ENCODE measurements around the gene NLRC5.
A peak's percentile ranks its signal among the peaks of the same experiment; 100 is the strongest.

NLRC5 gene

DNA sequence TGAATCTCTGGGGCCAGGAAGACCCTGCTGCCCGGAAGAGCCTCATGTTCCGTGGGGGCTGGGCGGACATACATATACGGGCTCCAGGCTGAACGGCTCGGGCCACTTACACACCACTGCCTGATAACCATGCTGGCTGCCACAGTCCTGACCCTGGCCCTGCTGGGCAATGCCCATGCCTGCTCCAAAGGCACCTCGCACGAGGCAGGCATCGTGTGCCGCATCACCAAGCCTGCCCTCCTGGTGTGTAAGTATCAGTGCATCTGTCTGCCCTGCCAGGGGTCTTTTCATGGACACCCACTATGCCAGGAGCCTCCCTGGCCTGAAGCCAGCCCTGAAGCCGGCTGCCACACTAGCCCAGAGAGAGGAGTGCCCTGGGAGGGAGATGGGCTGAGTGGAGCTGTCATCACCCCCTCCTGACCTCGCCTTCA is 27.5 kb upstream of the NLRC5 start, which contains the start of gene CETP:
TSS of gene CETP (plus strand) at position 100 of the 431 bp plus-strand sequence. CDS start at position 130, 30 bp downstream.
- H3K4me2 ChIP-seq (ENCODE audit: low read depth, low read length), result no peak within 1 kb of the TSS
- H3K9ac ChIP-seq (ENCODE audit: low read length), result no peak within 1 kb of the TSS
- TF ChIP-seq, protein P1, sequence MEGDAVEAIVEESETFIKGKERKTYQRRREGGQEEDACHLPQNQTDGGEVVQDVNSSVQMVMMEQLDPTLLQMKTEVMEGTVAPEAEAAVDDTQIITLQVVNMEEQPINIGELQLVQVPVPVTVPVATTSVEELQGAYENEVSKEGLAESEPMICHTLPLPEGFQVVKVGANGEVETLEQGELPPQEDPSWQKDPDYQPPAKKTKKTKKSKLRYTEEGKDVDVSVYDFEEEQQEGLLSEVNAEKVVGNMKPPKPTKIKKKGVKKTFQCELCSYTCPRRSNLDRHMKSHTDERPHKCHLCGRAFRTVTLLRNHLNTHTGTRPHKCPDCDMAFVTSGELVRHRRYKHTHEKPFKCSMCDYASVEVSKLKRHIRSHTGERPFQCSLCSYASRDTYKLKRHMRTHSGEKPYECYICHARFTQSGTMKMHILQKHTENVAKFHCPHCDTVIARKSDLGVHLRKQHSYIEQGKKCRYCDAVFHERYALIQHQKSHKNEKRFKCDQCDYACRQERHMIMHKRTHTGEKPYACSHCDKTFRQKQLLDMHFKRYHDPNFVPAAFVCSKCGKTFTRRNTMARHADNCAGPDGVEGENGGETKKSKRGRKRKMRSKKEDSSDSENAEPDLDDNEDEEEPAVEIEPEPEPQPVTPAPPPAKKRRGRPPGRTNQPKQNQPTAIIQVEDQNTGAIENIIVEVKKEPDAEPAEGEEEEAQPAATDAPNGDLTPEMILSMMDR (IDR thresholded peaks at IDR 0.05; ENCODE audit: low read length), result no peak
- TF ChIP-seq EZH2phosphoT487 (IDR thresholded peaks at IDR 0.05; ENCODE audit: low read length) (no peak), EZH2 (optimal IDR thresholded peaks at IDR 0.05; ENCODE audit: low read depth, low read length) (no peak)
- H3K4me3 ChIP-seq (ENCODE audit: low read length), result no peak within 1 kb of the TSS
- H3K4me1 ChIP-seq (ENCODE audit: low read length), result no peaks in the 10 kb centered on the region
- no peaks in the 10 kb centered on the region for H3K27me3 ChIP-seq (replicated peaks; ENCODE audit: insufficient read depth, low read length)
- H3K9me3 ChIP-seq (replicated peaks; ENCODE audit: insufficient read depth, low read length), result no peaks in the 10 kb centered on the region
- H3K79me2 ChIP-seq (ENCODE audit: low read length), result no peaks in the 10 kb centered on the region
- no peak for DNase-seq
- no peak within 1 kb of the TSS for H2AFZ ChIP-seq (ENCODE audit: low read length)
- no peaks in the 10 kb centered on the region for H4K20me1 ChIP-seq (ENCODE audit: insufficient read depth, low read length)
- H3K9me2 ChIP-seq (replicated peaks; ENCODE audit: insufficient read depth, low read length), result no peaks in the 10 kb centered on the region
- no peaks in the 10 kb centered on the region for H3K36me3 ChIP-seq (replicated peaks; ENCODE audit: insufficient read depth, low read length)
- no peak within 1 kb of the TSS for H3K27ac ChIP-seq (ENCODE audit: low read length)
- H3F3A ChIP-seq (ENCODE audit: insufficient read depth, low read length), result no peaks in the 10 kb centered on the region

DNA sequence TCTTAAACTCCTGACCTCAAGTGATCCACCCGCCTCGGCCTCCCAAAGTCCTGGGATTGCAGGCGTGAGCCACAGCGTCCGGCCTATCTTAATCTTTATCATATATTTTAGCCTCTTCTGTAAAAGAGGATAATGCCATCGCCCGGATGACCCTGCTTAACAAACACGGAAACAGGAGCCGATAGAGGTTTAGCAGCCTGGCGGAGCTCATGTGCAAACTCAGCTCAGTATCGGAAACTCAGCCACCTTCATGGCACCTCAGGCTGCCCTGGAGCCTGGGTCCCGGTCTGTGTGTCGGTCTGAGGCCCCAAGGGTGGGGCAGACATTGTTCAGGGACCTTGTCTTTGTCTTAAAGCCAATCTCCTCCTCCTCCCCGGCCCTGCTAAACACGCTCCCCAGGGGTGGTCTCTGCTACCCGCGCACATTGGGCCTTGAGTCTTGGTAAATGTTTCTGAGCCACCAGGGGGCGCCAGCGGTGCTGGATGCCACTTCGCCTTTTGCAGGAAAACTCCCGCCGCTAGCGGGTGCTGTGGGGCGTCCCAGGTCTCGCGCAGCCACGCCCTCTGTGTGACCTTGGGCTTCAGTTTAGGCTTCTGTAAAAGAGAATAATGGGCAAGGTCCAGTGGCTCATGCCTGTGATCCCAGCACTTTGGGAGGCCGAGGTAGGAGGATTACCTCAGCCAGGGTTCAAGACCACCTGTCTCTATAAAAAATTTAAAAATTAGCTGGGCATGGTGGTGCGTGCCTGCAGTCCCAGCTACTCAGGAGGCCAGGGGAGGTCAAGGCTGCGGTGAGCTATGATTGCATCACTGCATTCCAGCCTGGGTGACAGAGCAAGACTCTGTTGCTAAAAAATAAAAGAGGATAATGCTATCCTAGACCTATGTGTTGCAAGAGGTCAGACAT is 24.9 kb upstream of the NLRC5 start:
- Histone ChIP-seq H4K20me1 (ENCODE audit: insufficient read depth, low read length) (no peaks in the 10 kb centered on the region), H3K27ac (ENCODE audit: low read length) (no peak overlapping the region), H3K4me3 (ENCODE audit: low read length) (no peak overlapping the region), H3K9me2 (replicated peaks; ENCODE audit: insufficient read depth, low read length) (no peaks in the 10 kb centered on the region), H3K4me2 (ENCODE audit: low read depth, low read length) (peak overlapping the region; percentile 25; the same call in 1 of the 2 replicates), H3K9me3 (replicated peaks; ENCODE audit: insufficient read depth, low read length) (no peaks in the 10 kb centered on the region), H3K4me1 (ENCODE audit: low read length) (no peaks in the 10 kb centered on the region), H3K27me3 (replicated peaks; ENCODE audit: insufficient read depth, low read length) (no peaks in the 10 kb centered on the region), H2AFZ (ENCODE audit: low read length) (peak overlapping the region; percentile 57; the same call in 1 of the 2 replicates), H3K36me3 (replicated peaks; ENCODE audit: insufficient read depth, low read length) (no peaks in the 10 kb centered on the region), H3K79me2 (ENCODE audit: low read length) (no peaks in the 10 kb centered on the region), H3K9ac (ENCODE audit: low read length) (peak overlapping the region; percentile 13; the same call in 1 of the 2 replicates), H3F3A (ENCODE audit: insufficient read depth, low read length) (no peaks in the 10 kb centered on the region)
- DNase-seq, result peak; percentile 90
- TF ChIP-seq, protein P1 (IDR thresholded peaks at IDR 0.05; ENCODE audit: low read length), result peak; percentile 100
- no peak for TF ChIP-seq EZH2 (optimal IDR thresholded peaks at IDR 0.05; ENCODE audit: low read depth, low read length)

DNA sequence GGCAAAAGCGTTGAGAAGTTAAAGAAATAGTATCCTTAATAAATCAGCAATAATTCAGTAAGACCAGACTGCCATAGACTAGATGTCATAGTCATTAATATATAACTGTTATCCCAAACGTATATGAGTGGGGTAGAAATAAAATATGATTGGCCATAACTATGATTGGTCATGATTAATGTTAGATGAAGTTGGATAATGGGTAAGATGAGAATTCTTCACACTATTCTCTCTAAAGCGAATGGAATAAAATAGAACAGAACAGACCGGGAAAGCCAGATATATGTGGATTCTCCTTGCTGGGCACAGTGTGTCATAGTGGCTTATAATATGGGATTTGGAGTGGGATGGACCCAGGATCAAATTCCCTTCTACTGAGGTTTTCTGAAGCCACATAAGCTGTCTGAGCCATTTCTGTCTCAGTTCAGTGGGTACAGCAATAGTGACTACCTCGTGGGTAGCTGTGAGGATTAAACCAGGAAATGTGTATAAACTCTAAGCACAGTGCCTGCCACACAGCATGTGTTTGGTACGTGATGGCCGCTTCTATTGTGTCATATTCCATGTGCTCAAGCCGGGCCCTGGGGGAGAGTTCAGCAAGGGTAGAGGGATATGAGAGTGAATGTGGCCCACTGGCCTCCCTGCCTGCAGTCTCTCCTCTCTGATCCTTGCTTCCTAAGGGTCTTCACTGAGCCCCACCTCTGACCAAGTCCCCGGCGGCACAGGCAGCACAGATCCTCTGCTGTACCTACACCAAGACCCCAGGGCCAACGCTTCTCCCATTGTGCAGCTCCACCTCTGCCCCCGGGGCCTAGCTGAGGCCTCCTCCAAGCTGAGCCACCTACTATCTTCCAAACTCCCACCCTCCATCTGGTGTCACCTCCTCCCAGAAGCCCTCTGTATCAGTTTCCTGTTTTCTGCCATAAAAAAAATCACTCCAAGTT is 23.9 kb upstream of the NLRC5 start:
- H3F3A ChIP-seq (ENCODE audit: insufficient read depth, low read length), result no peaks in the 10 kb centered on the region
- H3K4me1 ChIP-seq (ENCODE audit: low read length), result no peaks in the 10 kb centered on the region
- H3K9ac ChIP-seq (ENCODE audit: low read length), result no peak overlapping the region
- no peak for DNase-seq
- no peak overlapping the region for H3K4me3 ChIP-seq (ENCODE audit: low read length)
- no peaks in the 10 kb centered on the region for H3K9me2 ChIP-seq (replicated peaks; ENCODE audit: insufficient read depth, low read length)
- no peak overlapping the region for H3K27ac ChIP-seq (ENCODE audit: low read length)
- H2AFZ ChIP-seq (ENCODE audit: low read length), result no peak overlapping the region
- no peaks in the 10 kb centered on the region for H3K36me3 ChIP-seq (replicated peaks; ENCODE audit: insufficient read depth, low read length)
- H3K79me2 ChIP-seq (ENCODE audit: low read length), result no peaks in the 10 kb centered on the region
- H3K27me3 ChIP-seq (replicated peaks; ENCODE audit: insufficient read depth, low read length), result no peaks in the 10 kb centered on the region
- TF ChIP-seq EZH2phosphoT487 (IDR thresholded peaks at IDR 0.05; ENCODE audit: low read length) (no peak), EZH2 (optimal IDR thresholded peaks at IDR 0.05; ENCODE audit: low read depth, low read length) (no peak)
- TF ChIP-seq, protein P1 (IDR thresholded peaks at IDR 0.05; ENCODE audit: low read length), result no peak
- no peaks in the 10 kb centered on the region for H3K9me3 ChIP-seq (replicated peaks; ENCODE audit: insufficient read depth, low read length)
- H3K4me2 ChIP-seq (ENCODE audit: low read depth, low read length), result no peak overlapping the region
- no peaks in the 10 kb centered on the region for H4K20me1 ChIP-seq (ENCODE audit: insufficient read depth, low read length)
